ENCODE results near the gene NCK1.
A peak's percentile ranks its signal among the peaks of the same experiment; 100 is the strongest.

NCK1 gene

GRCh38 chr3:136909187-136909586 is 47.2 kb downstream of the NCK1 start:
- DNase-seq, result no peak

GRCh38 chr3:136910697-136911096 is 48.7 kb downstream of the NCK1 start:
- no peak for DNase-seq

GRCh38 chr3:136913168-136913567 is 51.2 kb downstream of the NCK1 start:
- no peak for DNase-seq

GRCh38 chr3:136914739-136915138 is 52.7 kb downstream of the NCK1 start:
- DNase-seq, result no peak

- DNase-seq, result no peak
Measured at GRCh38 chr3:136916223-136916622, 54.2 kb downstream of the NCK1 start.

GRCh38 chr3:136919799-136920580 is 58.0 kb downstream of the NCK1 start:
- no peak for DNase-seq

GRCh38 chr3:136920904-136921611 is 59.0 kb downstream of the NCK1 start:
- no peak for DNase-seq

- no peak for DNase-seq
Measured at GRCh38 chr3:136925425-136926190, 63.6 kb downstream of the NCK1 start.

GRCh38 chr3:136928240-136928639 is 66.2 kb downstream of the NCK1 start:
- no peak for DNase-seq

- peak; percentile 16 for DNase-seq
Measured at GRCh38 chr3:136929977-136930670, 68.1 kb downstream of the NCK1 start.

- DNase-seq, result no peak
Measured at GRCh38 chr3:136931606-136932005, 69.6 kb downstream of the NCK1 start.

- DNase-seq, result no peak
Measured at GRCh38 chr3:136932523-136932922, 70.5 kb downstream of the NCK1 start.

GRCh38 chr3:136932978-136933772 is 71.2 kb downstream of the NCK1 start:
- DNase-seq, result no peak

GRCh38 chr3:136937175-136937574 is 75.2 kb downstream of the NCK1 start:
- DNase-seq, result no peak

GRCh38 chr3:136937851-136938250 is 75.8 kb downstream of the NCK1 start:
- DNase-seq, result no peak

GRCh38 chr3:136938334-136938733 is 76.3 kb downstream of the NCK1 start:
- peak; percentile 57 for DNase-seq

- DNase-seq, result no peak
Measured at GRCh38 chr3:136939489-136939888, 77.5 kb downstream of the NCK1 start.

- DNase-seq, result no peak
Measured at GRCh38 chr3:136942803-136943202, 80.8 kb downstream of the NCK1 start.

GRCh38 chr3:136943436-136943835 is 81.4 kb downstream of the NCK1 start:
- no peak for DNase-seq

GRCh38 chr3:136946978-136947377 is 85.0 kb downstream of the NCK1 start:
- DNase-seq, result no peak

GRCh38 chr3:136947477-136947876 is 85.5 kb downstream of the NCK1 start:
- no peak for DNase-seq

- DNase-seq, result no peak
Measured at GRCh38 chr3:136949146-136949545, 87.1 kb downstream of the NCK1 start.
